Tibial nerve (tissue), 4 donors: ENCODE results near the gene SRPK3. TPM values are rescaled to one million over a fixed set of nuclear protein-coding genes. Genes with fewer than 3 reads are reported as not detected.

ENCODE experiments used
- DNase-seq, 2 donors: peaks; one replicate each; pipeline ENCODE4 v3.0.0-alpha.2; 2019; ENCODE audit warnings: low spot score in 2 of 2
- H3K27ac ChIP-seq, 4 donors: fragments of 200-600 bp; sonication (generic) in 3 of 4; one replicate each; pipeline ENCODE4 v1.5.1; 2017 to 2019; ENCODE audit warnings: mild to moderate bottlenecking in 1 of 4
- H3K27me3 ChIP-seq, 2 donors: fragments of 200-600 bp; sonication (generic) in 1 of 2; one replicate each; pipeline versions ENCODE4 v1.5.1 to v1.6.0; 2017 to 2019
- H3K36me3 ChIP-seq, 3 donors: fragments of 200-600 bp; sonication (generic); one replicate each; pipeline ENCODE4 v1.5.1; 2018 to 2019
- H3K4me1 ChIP-seq, 4 donors: fragments of 200-600 bp; sonication (generic) in 3 of 4; one replicate each; pipeline ENCODE4 v1.5.1; 2017 to 2019
- H3K4me3 ChIP-seq, 4 donors: fragments of 200-600 bp; sonication (generic) in 3 of 4; one replicate each; pipeline ENCODE4 v1.5.1; 2017 to 2019; ENCODE audit warnings: mild to moderate bottlenecking in 1 of 4, moderate library complexity in 1 of 4
- H3K9me3 ChIP-seq, 4 donors: fragments of 200-600 bp; sonication (generic) in 3 of 4; one replicate each; pipeline ENCODE4 v1.5.1; 2017 to 2019
- CTCF ChIP-seq, 5 experiments: fragments of 200-600 bp in 3 of 5; fragments of 450-650 bp in 2 of 5; sonication (generic) in 3 of 5; IDR thresholded peaks; one replicate each; pipeline ENCODE4 v1.5.1; 2016 to 2019; ENCODE audit warnings: antibody characterized with exemption in 5 of 5, mild to moderate bottlenecking in 3 of 5, moderate library complexity in 2 of 5
- EP300 ChIP-seq, 2 donors: sonication (generic); formaldehyde crosslinking; IDR thresholded peaks; one replicate each; pipeline ENCODE4 v1.6.1; 2017; ENCODE audit warnings: antibody characterized with exemption in 2 of 2, mild to moderate bottlenecking in 1 of 2
- POLR2A ChIP-seq, 2 donors: fragments of 450-650 bp; IDR thresholded peaks; one replicate each; pipeline ENCODE4 v1.6.1; 2017; ENCODE audit warnings: antibody characterized with exemption in 2 of 2, mild to moderate bottlenecking in 2 of 2, moderate library complexity in 2 of 2
- whole genome bisulfite sequencing, 2 donors: methylation state at CpG; one replicate each; pipeline ENCODE4 v1.1.5; 2018; 5-methylcytosine and 5-hydroxymethylcytosine counted together
- total RNA-seq, 4 donors: library from RNA; depleted of rRNA; stranded (reverse); fragments of >200 nt; gene quantifications; one replicate each; pipeline ENCODE4 v1.1.0, GENCODE V29; 2016

SRPK3 gene
- total RNA-seq, 4 donors from 2014 or later: 0.87 to 5.1 (median 1.4) TPM

- H3K27me3 ChIP-seq: no peaks in the 10 kb centered on the region
- no peak for DNase-seq
- H3K27ac ChIP-seq: peak overlapping the region; percentile 78 to 95 (median 88)
- 4 to 43% methylated on average over 23 to 47 of the region's 47 CpGs for WGBS, 2 donors
- H3K36me3 ChIP-seq: peaks cover 0 to 29% (median 0%) of the 10 kb centered on the region in 3 donors
- H3K4me3 ChIP-seq: peak overlapping the region; percentile 57 to 73 (median 66)
- no peak for TF ChIP-seq POLR2A (IDR thresholded peaks at IDR 0.05)
- TF ChIP-seq CTCF (IDR thresholded peaks at IDR 0.05): no peak
- no peak for TF ChIP-seq EP300 (IDR thresholded peaks at IDR 0.05)
- peaks cover 0 to 32% (median 3%) of the 10 kb centered on the region in 4 donors for H3K4me1 ChIP-seq
- no peaks in the 10 kb centered on the region for H3K9me3 ChIP-seq
Observed at GRCh38 chrX:153794897-153795816, 14.3 kb downstream of the SRPK3 start.

GRCh38 chrX:153797415-153798015 lies 16.7 kb downstream of the SRPK3 start:
- Histone ChIP-seq H3K36me3 (peaks cover 0 to 28% (median 0%) of the 10 kb centered on the region in 3 donors), H3K27me3 (no peaks in the 10 kb centered on the region), H3K4me3 (no peak overlapping the region), H3K27ac (no peak overlapping the region), H3K4me1 (peaks cover 0 to 24% (median 3%) of the 10 kb centered on the region in 4 donors), H3K9me3 (no peaks in the 10 kb centered on the region)
- no peak for DNase-seq
- WGBS, 2 donors: 91% methylated on average over 15 of the region's 15 CpGs; no CpG with 5 or more reads in 1 of the 2 donors
- no peak for TF ChIP-seq POLR2A (IDR thresholded peaks at IDR 0.05)
- TF ChIP-seq EP300 (IDR thresholded peaks at IDR 0.05): no peak
- no peak for TF ChIP-seq CTCF (IDR thresholded peaks at IDR 0.05)

- WGBS, 2 donors: 82 to 100% methylated on average over 1 to 5 of the region's 5 CpGs
- Histone ChIP-seq H3K27ac (no peak overlapping the region), H3K4me3 (no peak overlapping the region), H3K27me3 (no peaks in the 10 kb centered on the region), H3K9me3 (no peaks in the 10 kb centered on the region), H3K4me1 (peaks cover 0 to 14% (median 3%) of the 10 kb centered on the region in 4 donors), H3K36me3 (peaks cover 0 to 36% (median 0%) of the 10 kb centered on the region in 3 donors)
- no peak for TF ChIP-seq POLR2A (IDR thresholded peaks at IDR 0.05)
- no peak for TF ChIP-seq CTCF (IDR thresholded peaks at IDR 0.05)
- no peak for TF ChIP-seq EP300 (IDR thresholded peaks at IDR 0.05)
- DNase-seq: no peak
Observed at GRCh38 chrX:153799326-153799725, 18.5 kb downstream of the SRPK3 start.

GRCh38 chrX:153800177-153800722 lies 19.4 kb downstream of the SRPK3 start:
- peaks cover 0 to 36% (median 0%) of the 10 kb centered on the region in 3 donors for H3K36me3 ChIP-seq
- H3K4me3 ChIP-seq: no peak overlapping the region
- no peaks in the 10 kb centered on the region for H3K9me3 ChIP-seq
- 73% methylated on average over 13 of the region's 16 CpGs; no CpG with 5 or more reads in 1 of the 2 donors for WGBS, 2 donors
- TF ChIP-seq CTCF (IDR thresholded peaks at IDR 0.05) (no peak), POLR2A (IDR thresholded peaks at IDR 0.05) (no peak), EP300 (IDR thresholded peaks at IDR 0.05) (no peak)
- H3K4me1 ChIP-seq: peaks cover 0 to 12% (median 2%) of the 10 kb centered on the region in 4 donors
- H3K27me3 ChIP-seq: no peaks in the 10 kb centered on the region
- DNase-seq: no peak
- H3K27ac ChIP-seq: no peak overlapping the region
